Subcutaneous adipose tissue (tissue), 4 donors: ENCODE data around the gene GBF1. TPM values are rescaled to one million over a fixed set of nuclear protein-coding genes. Genes with fewer than 3 reads are reported as not detected.

Experiments
- total RNA-seq, 4 donors: library from RNA; depleted of rRNA; stranded (reverse); fragments of >200 nt; gene quantifications; one replicate each; pipeline ENCODE4 v1.1.0, GENCODE V29; 2016
- TF ChIP-seq, protein P1 (sequence below): fragments of 450-650 bp; IDR thresholded peaks from one replicate; pipeline ENCODE4 v1.5.1; 2016; ENCODE audit warnings: low read depth, mild to moderate bottlenecking, control low read depth, antibody characterized with exemption, moderate library complexity

GBF1 gene, protein sequence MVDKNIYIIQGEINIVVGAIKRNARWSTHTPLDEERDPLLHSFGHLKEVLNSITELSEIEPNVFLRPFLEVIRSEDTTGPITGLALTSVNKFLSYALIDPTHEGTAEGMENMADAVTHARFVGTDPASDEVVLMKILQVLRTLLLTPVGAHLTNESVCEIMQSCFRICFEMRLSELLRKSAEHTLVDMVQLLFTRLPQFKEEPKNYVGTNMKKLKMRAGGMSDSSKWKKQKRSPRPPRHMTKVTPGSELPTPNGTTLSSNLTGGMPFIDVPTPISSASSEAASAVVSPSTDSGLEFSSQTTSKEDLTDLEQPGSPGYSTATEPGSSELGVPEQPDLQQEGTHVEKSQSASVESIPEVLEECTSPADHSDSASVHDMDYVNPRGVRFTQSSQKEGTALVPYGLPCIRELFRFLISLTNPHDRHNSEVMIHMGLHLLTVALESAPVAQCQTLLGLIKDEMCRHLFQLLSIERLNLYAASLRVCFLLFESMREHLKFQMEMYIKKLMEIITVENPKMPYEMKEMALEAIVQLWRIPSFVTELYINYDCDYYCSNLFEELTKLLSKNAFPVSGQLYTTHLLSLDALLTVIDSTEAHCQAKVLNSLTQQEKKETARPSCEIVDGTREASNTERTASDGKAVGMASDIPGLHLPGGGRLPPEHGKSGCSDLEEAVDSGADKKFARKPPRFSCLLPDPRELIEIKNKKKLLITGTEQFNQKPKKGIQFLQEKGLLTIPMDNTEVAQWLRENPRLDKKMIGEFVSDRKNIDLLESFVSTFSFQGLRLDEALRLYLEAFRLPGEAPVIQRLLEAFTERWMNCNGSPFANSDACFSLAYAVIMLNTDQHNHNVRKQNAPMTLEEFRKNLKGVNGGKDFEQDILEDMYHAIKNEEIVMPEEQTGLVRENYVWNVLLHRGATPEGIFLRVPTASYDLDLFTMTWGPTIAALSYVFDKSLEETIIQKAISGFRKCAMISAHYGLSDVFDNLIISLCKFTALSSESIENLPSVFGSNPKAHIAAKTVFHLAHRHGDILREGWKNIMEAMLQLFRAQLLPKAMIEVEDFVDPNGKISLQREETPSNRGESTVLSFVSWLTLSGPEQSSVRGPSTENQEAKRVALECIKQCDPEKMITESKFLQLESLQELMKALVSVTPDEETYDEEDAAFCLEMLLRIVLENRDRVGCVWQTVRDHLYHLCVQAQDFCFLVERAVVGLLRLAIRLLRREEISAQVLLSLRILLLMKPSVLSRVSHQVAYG (N-terminal part only)
- total RNA-seq, result 10 to 100 TPM; 21.6 to 34.3 (median 24.0) TPM

DNA sequence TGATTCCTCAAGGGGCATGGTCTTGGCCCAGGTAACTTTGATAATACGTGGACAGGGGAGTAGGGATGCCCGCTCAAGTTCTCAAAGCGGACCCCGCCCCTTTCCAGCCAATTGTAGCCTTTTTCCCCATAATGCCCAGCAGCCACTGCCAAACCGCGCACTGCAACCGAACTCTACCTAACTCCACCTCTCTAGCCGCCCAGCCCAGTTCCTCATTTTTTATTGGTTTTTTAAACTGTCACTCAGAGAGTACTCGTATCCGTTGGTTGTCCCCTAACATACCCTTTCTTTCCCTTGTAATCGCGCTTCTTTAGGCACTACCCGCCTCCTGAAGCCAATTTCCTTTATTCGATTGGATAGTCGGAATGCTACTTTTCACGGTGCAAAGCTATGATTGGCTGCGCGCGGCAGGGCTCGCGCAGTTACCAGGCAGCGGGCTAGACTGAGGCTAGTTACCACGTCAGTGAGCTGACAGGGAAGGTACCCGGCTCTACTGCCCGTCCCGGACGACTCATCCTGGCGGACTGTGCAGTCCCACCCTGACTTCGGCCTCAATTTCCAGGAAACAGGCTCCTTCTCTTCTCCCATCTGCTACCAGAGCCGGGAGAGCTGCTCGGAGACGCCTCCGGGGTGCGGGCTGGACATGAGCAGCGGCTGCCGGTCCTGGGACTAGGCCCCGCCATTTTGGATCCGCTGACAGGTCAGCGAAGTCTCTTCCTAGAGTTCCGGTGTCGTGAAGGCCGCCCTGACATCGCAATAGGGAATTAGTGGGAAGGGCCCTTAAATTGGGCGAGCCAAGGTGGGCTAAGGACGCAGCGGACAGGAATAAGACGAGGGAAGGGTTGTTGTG, at the start of gene GBF1:
TSS of gene GBF1 (plus strand) at position 451 of the 850 bp plus-strand sequence. CDS start 13,407 bp downstream, outside the sequence.
- TF ChIP-seq, protein P1, sequence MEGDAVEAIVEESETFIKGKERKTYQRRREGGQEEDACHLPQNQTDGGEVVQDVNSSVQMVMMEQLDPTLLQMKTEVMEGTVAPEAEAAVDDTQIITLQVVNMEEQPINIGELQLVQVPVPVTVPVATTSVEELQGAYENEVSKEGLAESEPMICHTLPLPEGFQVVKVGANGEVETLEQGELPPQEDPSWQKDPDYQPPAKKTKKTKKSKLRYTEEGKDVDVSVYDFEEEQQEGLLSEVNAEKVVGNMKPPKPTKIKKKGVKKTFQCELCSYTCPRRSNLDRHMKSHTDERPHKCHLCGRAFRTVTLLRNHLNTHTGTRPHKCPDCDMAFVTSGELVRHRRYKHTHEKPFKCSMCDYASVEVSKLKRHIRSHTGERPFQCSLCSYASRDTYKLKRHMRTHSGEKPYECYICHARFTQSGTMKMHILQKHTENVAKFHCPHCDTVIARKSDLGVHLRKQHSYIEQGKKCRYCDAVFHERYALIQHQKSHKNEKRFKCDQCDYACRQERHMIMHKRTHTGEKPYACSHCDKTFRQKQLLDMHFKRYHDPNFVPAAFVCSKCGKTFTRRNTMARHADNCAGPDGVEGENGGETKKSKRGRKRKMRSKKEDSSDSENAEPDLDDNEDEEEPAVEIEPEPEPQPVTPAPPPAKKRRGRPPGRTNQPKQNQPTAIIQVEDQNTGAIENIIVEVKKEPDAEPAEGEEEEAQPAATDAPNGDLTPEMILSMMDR, result no peak

GRCh38 chr10:102196893-102197292, 48.4 kb upstream of the GBF1 start:
- TF ChIP-seq, protein P1, result no peak

DNA sequence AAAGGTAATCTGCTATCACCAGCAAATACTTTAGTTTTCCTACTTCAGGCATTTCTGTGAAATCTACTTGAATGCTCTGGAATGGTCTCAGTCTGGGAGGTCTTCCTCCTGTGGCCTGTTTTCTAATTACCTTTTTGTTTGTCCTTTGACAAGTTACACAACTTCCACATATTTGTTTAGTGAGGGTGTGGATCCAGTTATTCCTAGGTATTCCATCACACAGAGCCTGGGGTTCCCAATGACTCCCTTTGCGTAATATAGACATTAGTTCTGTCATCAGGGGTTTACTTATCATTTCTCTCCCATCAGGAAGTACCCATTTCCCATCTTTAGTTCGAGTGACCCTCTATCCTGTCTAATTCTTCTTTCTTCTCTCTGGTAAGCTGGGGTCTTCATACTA, 47.3 kb upstream of the GBF1 start:
- TF ChIP-seq, protein P1, result no peak

- TF ChIP-seq, protein P1, result no peak
Observed at GRCh38 chr10:102200751-102201640, 44.3 kb upstream of the GBF1 start.

GRCh38 chr10:102202386-102202785, 42.9 kb upstream of the GBF1 start:
- TF ChIP-seq, protein P1, result no peak
